H1 (cell line): ENCODE measurements around the gene MYDGF. TPM values are rescaled to one million over a fixed set of nuclear protein-coding genes. Genes with fewer than 3 reads are reported as not detected.

Experiments
- CTCF ChIA-PET: fragments of 300-600 bp; sonication (Branson Sonifier 250); formaldehyde crosslinking; loops from one replicate; lab custom pipeline; 2021; ENCODE audit not compliant: partially characterized antibody; lab: Charles Lee
- POLR2A ChIA-PET: fragments of 300-600 bp; sonication (Branson Sonifier 250); formaldehyde crosslinking; loops from one replicate; lab custom pipeline; 2021; ENCODE audit warnings: inconsistent platforms; ENCODE audit not compliant: partially characterized antibody; lab: Charles Lee
- DNase-seq, 2 experiments: peaks; one replicate each; pipeline versions ENCODE4 v3.0.0 to v3.0.0-alpha.2; 2010 to 2022; ENCODE audit warnings: low spot score in 2 of 2, low read depth in 1 of 2, mixed read lengths in 1 of 2
- FAIRE-seq: peaks from 2 replicates; lab custom pipeline; 2011; peaks lifted over from hg19 to GRCh38; lab: Jason Lieb, UNC
- H2AFZ ChIP-seq: 2 replicates; pipeline ENCODE4 v1.8.1; 2012; ENCODE audit warnings: low read length, inconsistent platforms
- H2AK5ac ChIP-seq: 2 replicates; pipeline ENCODE4 v1.6.1; 2013; ENCODE audit warnings: low read depth, low read length
- H2BK120ac ChIP-seq: replicated peaks from 2 replicates; pipeline ENCODE3; 2013; ENCODE audit warnings: low read depth, low read length, inconsistent platforms
- H2BK12ac ChIP-seq: 2 replicates; pipeline ENCODE4 v1.6.1; 2013; ENCODE audit warnings: low read depth, low read length
- H2BK15ac ChIP-seq: 2 replicates; pipeline ENCODE4 v1.6.1; 2013; ENCODE audit warnings: low read length
- H2BK20ac ChIP-seq: 2 replicates; pipeline ENCODE4 v1.6.1; 2013; ENCODE audit warnings: low read length
- H2BK5ac ChIP-seq: 2 replicates; pipeline ENCODE4 v1.6.1; 2013; ENCODE audit warnings: low read depth, low read length
- H3K14ac ChIP-seq: 2 replicates; pipeline ENCODE4 v1.6.1; 2013; ENCODE audit warnings: inconsistent platforms; ENCODE audit not compliant: insufficient read length
- H3K18ac ChIP-seq: 2 replicates; pipeline ENCODE4 v1.6.1; 2013; ENCODE audit warnings: low read length; ENCODE audit errors: extremely low read depth
- H3K23ac ChIP-seq: 2 replicates; pipeline ENCODE4 v1.6.1; 2013; ENCODE audit warnings: inconsistent platforms; ENCODE audit not compliant: insufficient read length
- H3K23me2 ChIP-seq: 2 replicates; pipeline ENCODE4 v1.6.1; 2013; ENCODE audit warnings: low read depth, low read length
- H3K27ac ChIP-seq: 2 replicates; pipeline ENCODE4 v1.6.1; 2011; ENCODE audit warnings: low read depth, low read length, inconsistent platforms
- H3K27me3 ChIP-seq, 4 experiments: replicated peaks in 1 of 4; 1 replicate in 1 of 4; 2 replicates in 3 of 4; pipeline versions ENCODE4 v1.6.1 to v1.8.1; 2011 to 2013; ENCODE audit warnings: low read length in 3 of 4, mild to moderate bottlenecking in 3 of 4, inconsistent platforms in 2 of 4, mixed read lengths in 2 of 4, moderate library complexity in 1 of 4; ENCODE audit not compliant: control insufficient read depth in 3 of 4, insufficient read depth in 3 of 4; ENCODE audit errors: extremely low read depth in 1 of 4
- H3K36me3 ChIP-seq, 4 experiments: 2 replicates each; pipeline versions ENCODE4 v1.6.1 to v1.8.1; 2011 to 2013; ENCODE audit warnings: mild to moderate bottlenecking in 4 of 4, low read length in 3 of 4, moderate library complexity in 2 of 4, control low read depth in 1 of 4, inconsistent platforms in 1 of 4; ENCODE audit not compliant: insufficient read depth in 4 of 4, control insufficient read depth in 2 of 4
- H3K4ac ChIP-seq: replicated peaks from 2 replicates; pipeline ENCODE3; 2013; ENCODE audit warnings: low read length, low read depth, mixed read lengths, inconsistent platforms; ENCODE audit not compliant: insufficient read length
- H3K4me1 ChIP-seq, 4 experiments: replicated peaks in 1 of 4; 1 replicate in 1 of 4; 2 replicates in 3 of 4; pipeline versions ENCODE4 v1.6.1 to v1.8.1; 2011 to 2013; ENCODE audit warnings: low read length in 3 of 4, inconsistent platforms in 2 of 4, mixed read lengths in 1 of 4; ENCODE audit not compliant: insufficient read depth in 4 of 4, control insufficient read depth in 3 of 4
- H3K4me2 ChIP-seq, 2 experiments: 2 replicates each; pipeline versions ENCODE4 v1.6.1 to v1.8.1; 2011 to 2013; ENCODE audit warnings: low read depth in 2 of 2, low read length in 2 of 2, control low read depth in 1 of 2, inconsistent platforms in 1 of 2, mild to moderate bottlenecking in 1 of 2; ENCODE audit not compliant: insufficient read depth in 1 of 2
- H3K4me3 ChIP-seq, 4 experiments: fragments of 200-600, 300-600 bp in 1 of 4; sonication (generic), shearing (Covaris generic), sonication (Bioruptor Twin) in 1 of 4; 2 replicates each; pipeline versions ENCODE4 v1.5.1 to v1.8.1; 2011 to 2016; ENCODE audit warnings: low read length in 4 of 4, low read depth in 3 of 4, control low read depth in 2 of 4, inconsistent platforms in 2 of 4, mild to moderate bottlenecking in 2 of 4, mixed read lengths in 1 of 4, moderate library complexity in 1 of 4; ENCODE audit not compliant: insufficient read depth in 2 of 4; ENCODE audit errors: extremely low read depth in 1 of 4
- H3K56ac ChIP-seq: replicated peaks from 2 replicates; pipeline ENCODE3; 2013; ENCODE audit warnings: low read depth, mild to moderate bottlenecking, mixed read lengths, low read length, inconsistent platforms; ENCODE audit not compliant: insufficient read length
- H3K79me1 ChIP-seq: 2 replicates; pipeline ENCODE4 v1.6.1; 2013; ENCODE audit warnings: low read depth, low read length, control low read depth
- H3K79me2 ChIP-seq, 2 experiments: 2 replicates each; pipeline versions ENCODE4 v1.6.1 to v1.8.1; 2012 to 2013; ENCODE audit warnings: low read length in 2 of 2, mild to moderate bottlenecking in 2 of 2, inconsistent platforms in 1 of 2; ENCODE audit not compliant: insufficient read depth in 2 of 2, control insufficient read depth in 1 of 2
- H3K9ac ChIP-seq, 4 experiments: replicated peaks in 1 of 4; 1 replicate in 1 of 4; 2 replicates in 3 of 4; pipeline versions ENCODE4 v1.6.1 to v1.8.1; 2011 to 2013; ENCODE audit warnings: low read depth in 3 of 4, low read length in 3 of 4, control low read depth in 2 of 4, mild to moderate bottlenecking in 2 of 4, moderate library complexity in 2 of 4, inconsistent platforms in 1 of 4; ENCODE audit errors: extremely low read depth in 1 of 4
- H3K9me3 ChIP-seq, 2 experiments: 2 replicates each; pipeline versions ENCODE4 v1.6.1 to v1.8.1; 2012 to 2013; ENCODE audit warnings: mild to moderate bottlenecking in 2 of 2, moderate library complexity in 2 of 2, control low read depth in 1 of 2, inconsistent platforms in 1 of 2, low read depth in 1 of 2, low read length in 1 of 2, mixed read lengths in 1 of 2; ENCODE audit not compliant: insufficient read depth in 2 of 2
- H4K20me1 ChIP-seq, 2 experiments: replicated peaks in 1 of 2; 2 replicates each; pipeline versions ENCODE3 to v1.8.1; 2011 to 2013; ENCODE audit warnings: inconsistent platforms in 2 of 2, low read length in 2 of 2, mild to moderate bottlenecking in 1 of 2; ENCODE audit not compliant: insufficient read depth in 2 of 2, control insufficient read depth in 1 of 2
- H4K5ac ChIP-seq: 2 replicates; pipeline ENCODE4 v1.6.1; 2013; ENCODE audit warnings: low read length, low read depth, mixed read lengths, inconsistent platforms; ENCODE audit not compliant: insufficient read length
- H4K8ac ChIP-seq: 2 replicates; pipeline ENCODE4 v1.8.0; 2013; ENCODE audit warnings: mild to moderate bottlenecking, moderate library complexity, low read length, inconsistent platforms; ENCODE audit not compliant: insufficient read depth; ENCODE audit errors: extremely low read depth
- H4K91ac ChIP-seq: replicated peaks from 2 replicates; pipeline ENCODE3; 2013; ENCODE audit warnings: low read length, mixed read lengths, inconsistent platforms; ENCODE audit not compliant: insufficient read length
- CTCF ChIP-seq, 3 experiments: IDR thresholded peaks; 1 replicate in 2 of 3; 2 replicates in 1 of 3; pipeline versions ENCODE4 v1.5.1 to v1.6.1; 2011; ENCODE audit warnings: low read length in 3 of 3, mild to moderate bottlenecking in 3 of 3, inconsistent platforms in 2 of 3, low read depth in 1 of 3, moderate library complexity in 1 of 3; ENCODE audit not compliant: insufficient read depth in 1 of 3; ENCODE audit errors: control extremely low read depth in 1 of 3
- RAD21 ChIP-seq, 2 experiments: IDR thresholded peaks in 1 of 2; conservative IDR thresholded peaks in 1 of 2; 2 replicates each; pipeline ENCODE4 v1.6.1; 2011; ENCODE audit warnings: low read depth in 2 of 2, low read length in 2 of 2, improper control_type of control experiment in 1 of 2, inconsistent platforms in 1 of 2, mild to moderate bottlenecking in 1 of 2, moderate library complexity in 1 of 2
- SAP30 ChIP-seq: fragments of 300-600 bp; sonication (generic); IDR thresholded peaks from 2 replicates; pipeline ENCODE4 v1.7.1; 2012; ENCODE audit warnings: low read length, moderate library complexity, mild to moderate bottlenecking, inconsistent platforms; ENCODE audit not compliant: insufficient read depth, insufficient replicate concordance
- WGBS, 2 experiments: shearing (Covaris generic) in 1 of 2; methylation state at CpG; one replicate each; pipeline versions ENCODE4 v1.1.6 to v1.1.7; 2013 to 2015; ENCODE audit warnings: low lambda C conversion rate in 2 of 2, mixed read lengths in 2 of 2, inconsistent platforms in 1 of 2, low coverage in 1 of 2, missing lambda C conversion rate in 1 of 2; ENCODE audit not compliant: insufficient replicate concordance in 2 of 2, insufficient coverage in 1 of 2, insufficient read length in 1 of 2; ENCODE audit errors: extremely low coverage in 1 of 2, missing lambda C conversion rate in 1 of 2; 5-methylcytosine and 5-hydroxymethylcytosine counted together
- polyA plus RNA-seq, 7 experiments: library from polyadenylated mRNA; depleted of rRNA in 3 of 7; stranded (reverse) in 5 of 7; unstranded in 2 of 7; fragments of >200 nt in 5 of 7; fragments of 200-250 nt in 2 of 7; gene quantifications; 1 replicate in 5 of 7; 2 replicates in 1 of 7; 4 replicates in 1 of 7; pipeline versions ENCODE4 v1.2.1 to v1.2.3, GENCODE V29; 2011 to 2013; ENCODE audit warnings: missing spikeins in 2 of 7, mixed read lengths in 2 of 7
- total RNA-seq: library from RNA; stranded (reverse); fragmentation: NEBNext Ultra II Directional; extraction: Animal tissue kit (Norgen Biotek cat#: 25700); gene quantifications from 2 replicates; pipeline ENCODE4 v1.2.1, GENCODE V29; 2021

MYDGF gene
- total and polyA plus RNA-seq, 2 of the 8 experiments (the other 6 are each of a cell fraction or from before 2014, with no cell fraction given): 40.6 to 51.1 TPM

GRCh38 chr19:4660181-4660791 lies 9.9 kb downstream of the MYDGF start:
- H3K9ac ChIP-seq: no peak overlapping the region
- no peaks in the 10 kb centered on the region for H3K9me3 ChIP-seq
- no peak overlapping the region for H3K18ac ChIP-seq
- H2AK5ac ChIP-seq: no peak overlapping the region
- no peak overlapping the region for H2BK120ac ChIP-seq
- no peak overlapping the region for H3K4me3 ChIP-seq
- H3K27ac ChIP-seq: no peak overlapping the region
- no peaks in the 10 kb centered on the region for H3K79me2 ChIP-seq
- H3K23ac ChIP-seq: no peak overlapping the region
- peaks cover 2 to 10% (median 8%) of the 10 kb centered on the region in 4 experiments; a peak in 6 of 8 replicates for H3K36me3 ChIP-seq
- H3K27me3 ChIP-seq: no peaks in the 10 kb centered on the region
- no peak overlapping the region for H2BK12ac ChIP-seq
- H4K20me1 ChIP-seq: peaks cover 0 to 8% of the 10 kb centered on the region in 2 experiments
- no peak overlapping the region for H4K5ac ChIP-seq
- no peak overlapping the region for H2BK5ac ChIP-seq
- no peaks in the 10 kb centered on the region; the same call in 1 of the 2 replicates for H3K79me1 ChIP-seq
- TF ChIP-seq RAD21 (IDR thresholded peaks at IDR 0.05 in 1 of 2, conservative IDR thresholded peaks at IDR 0.05 in 1 of 2; ENCODE audit: low read depth in 2 of 2, low read length in 2 of 2) (peak; percentile 51 to 64), CTCF (IDR thresholded peaks at IDR 0.05; ENCODE audit: control extremely low read depth in 1 of 3, insufficient read depth in 1 of 3, low read depth in 1 of 3, low read length in 3 of 3) (peak; percentile 57 to 80 (median 68)), SAP30 (no peak)
- no peak overlapping the region for H3K14ac ChIP-seq
- ChIA-PET CTCF (interaction anchor here (0.6 to 3.0 kb wide), 10 partner anchors 9 to 181 kb away, joined by 3 to 17 read pairs (median 4); no protein-coding TSS in a partner anchor), POLR2A (interaction anchor here (0.6 to 1.7 kb wide), 3 partner anchors 9 to 30 kb away, joined by 3 to 5 read pairs (median 3); no protein-coding TSS in a partner anchor)
- H2AFZ ChIP-seq: no peak overlapping the region
- H3K4ac ChIP-seq: no peak overlapping the region
- no peaks in the 10 kb centered on the region for H3K4me1 ChIP-seq
- no peak overlapping the region for H4K91ac ChIP-seq
- peaks cover 2% of the 10 kb centered on the region; the same call in 1 of the 2 replicates for H3K23me2 ChIP-seq
- 88% methylated on average over 15 of the region's 15 CpGs; no CpG with 5 or more reads in 1 of the 2 experiments for WGBS, 2 experiments
- no peak overlapping the region for H2BK15ac ChIP-seq
- FAIRE-seq (no peak), DNase-seq (peak in 1 of 2 experiments; percentile 67)
- H3K4me2 ChIP-seq: no peak overlapping the region
- H2BK20ac ChIP-seq: no peak overlapping the region
- no peak overlapping the region for H3K56ac ChIP-seq
- H4K8ac ChIP-seq: peak overlapping the region; percentile 79; the same call in 1 of the 2 replicates
